Natural killer cell (primary cell): ENCODE data around the gene L3MBTL4. TPM values are rescaled to one million over a fixed set of nuclear protein-coding genes. Genes with fewer than 3 reads are reported as not detected.

Experiments used
- ATAC-seq, 3 donors: fragments of 150-1000 bp in 2 of 3; fragments of 200-7000 bp in 1 of 3; cut with Tn5 transposase; 1 replicate in 1 of 3; 2 replicates in 2 of 3; pipeline ENCODE4 v1.10.0; 2021; ENCODE audit warnings: mild to moderate bottlenecking in 2 of 3, moderate library complexity in 2 of 3
- DNase-seq, 2 donors: peaks; one replicate each; pipeline versions ENCODE4 v3.0.0 to v3.0.0-alpha.2; 2013 to 2021; ENCODE audit warnings: mixed read lengths in 1 of 2
- H3K27ac ChIP-seq: one replicate; pipeline ENCODE4 v1.5.1; 2013; ENCODE audit warnings: mild to moderate bottlenecking, low read length
- H3K27me3 ChIP-seq: one replicate; pipeline ENCODE4 v1.6.1; 2013; ENCODE audit warnings: low read length; ENCODE audit not compliant: control insufficient read depth, insufficient read depth
- H3K36me3 ChIP-seq: one replicate; pipeline ENCODE4 v1.6.1; 2013; ENCODE audit warnings: low read length; ENCODE audit not compliant: control insufficient read depth, insufficient read depth
- H3K4me1 ChIP-seq: one replicate; pipeline ENCODE4 v1.6.1; 2013; ENCODE audit warnings: low read length; ENCODE audit not compliant: control insufficient read depth, insufficient read depth
- H3K4me3 ChIP-seq: one replicate; pipeline ENCODE4 v1.5.1; 2013; ENCODE audit warnings: low read length
- H3K9me3 ChIP-seq: one replicate; pipeline ENCODE4 v1.6.1; 2013; ENCODE audit warnings: low read length; ENCODE audit not compliant: control insufficient read depth, insufficient read depth
- H3K27ac Mint-ChIP-seq, 2 donors: one replicate each; pipeline ENCODE4 v1.8.0; 2022; ENCODE audit warnings: mild to moderate bottlenecking in 2 of 2, mixed read lengths in 2 of 2, moderate library complexity in 1 of 2
- H3K27me3 Mint-ChIP-seq, 2 donors: one replicate each; pipeline ENCODE4 v1.8.0; 2022; ENCODE audit warnings: low read depth in 2 of 2, mixed read lengths in 2 of 2
- H3K36me3 Mint-ChIP-seq: one replicate; pipeline ENCODE4 v1.8.0; 2022; ENCODE audit warnings: mixed read lengths
- H3K4me1 Mint-ChIP-seq, 2 donors: one replicate each; pipeline ENCODE4 v1.8.0; 2022; ENCODE audit warnings: mixed read lengths in 2 of 2
- H3K4me3 Mint-ChIP-seq: one replicate; pipeline ENCODE4 v1.8.0; 2022; ENCODE audit warnings: mild to moderate bottlenecking, moderate library complexity, mixed read lengths
- H3K9me3 Mint-ChIP-seq, 2 donors: one replicate each; pipeline ENCODE4 v1.8.0; 2022; ENCODE audit warnings: mixed read lengths in 2 of 2
- WGBS: methylation state at CpG from one replicate; pipeline ENCODE4 v1.1.7; 2013; ENCODE audit warnings: missing lambda C conversion rate; ENCODE audit not compliant: insufficient coverage; 5-methylcytosine and 5-hydroxymethylcytosine counted together
- intact Hi-C: fragments of 100-400 bp; cut with micrococcal nuclease; formaldehyde crosslinking; loops from one replicate; pipeline ENCODE4 v1.14.2; 2022
- total RNA-seq, 4 donors: library from RNA; stranded (reverse); fragments of 120-200 nt in 1 of 4; gene quantifications; one replicate each; pipeline versions ENCODE4 v1.2.3 to v1.2.4, GENCODE V29; 2013 to 2022
- TF ChIP-seq, protein P1 (sequence below): fragments of 200-600 bp; IDR thresholded peaks from one replicate; pipeline ENCODE4 v1.8.0; 2022; ENCODE audit warnings: antibody characterized with exemption

L3MBTL4 gene
- total RNA-seq, 3 donors from 2014 or later (not counting 1 experiment from before 2014, with no cell fraction given) = 27.9 to 34.2 (median 30.0) TPM

DNA sequence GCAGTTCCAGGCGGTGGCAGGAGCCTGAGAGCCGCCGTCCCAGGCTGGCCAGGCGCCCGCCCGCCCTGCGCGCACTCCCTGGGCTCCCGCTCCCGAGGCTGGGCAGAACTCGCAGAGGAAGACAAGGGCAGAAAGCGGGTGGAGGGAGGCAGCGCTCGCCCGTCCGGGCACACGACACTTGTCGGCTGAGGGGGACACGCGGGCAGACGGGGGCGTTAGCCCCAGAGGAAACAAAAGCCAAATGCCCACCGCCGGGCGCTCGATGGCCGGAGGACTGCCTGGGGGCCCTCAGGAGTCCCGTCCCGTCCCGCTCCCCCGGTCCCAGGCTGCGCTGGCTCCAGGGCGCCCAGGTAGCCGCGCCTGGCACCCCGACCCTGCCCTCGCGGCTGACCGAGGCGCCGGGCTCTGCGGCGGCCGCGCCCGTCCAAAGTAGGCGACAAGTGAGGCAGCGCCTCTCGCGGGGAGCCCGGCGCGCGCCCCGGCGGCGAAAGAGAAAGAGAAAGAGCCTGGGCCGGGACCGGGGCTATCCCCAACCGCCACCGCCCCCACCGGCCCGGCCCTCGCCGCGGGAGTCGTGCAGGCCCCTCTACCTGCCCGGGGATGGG is 491 bp downstream of the L3MBTL4 start:
- WGBS = 2% methylated on average over 68 of the region's 68 CpGs
- H3K9me3 Mint-ChIP-seq = no peaks in the 10 kb centered on the region
- no peaks in the 10 kb centered on the region for H3K36me3 ChIP-seq
- H3K4me3 Mint-ChIP-seq = peak overlapping the region; percentile 94
- H3K4me3 ChIP-seq = peak overlapping the region; percentile 82
- no peaks in the 10 kb centered on the region for H3K9me3 ChIP-seq
- H3K27me3 ChIP-seq = no peaks in the 10 kb centered on the region
- H3K36me3 Mint-ChIP-seq = no peaks in the 10 kb centered on the region
- DNase-seq (peak; percentile 32 to 82), ATAC-seq (peak; percentile 86 to 91 (median 90))
- H3K4me1 ChIP-seq = peaks cover 21% of the 10 kb centered on the region
- H3K27ac Mint-ChIP-seq = peak overlapping the region; percentile 89 to 97
- H3K4me1 Mint-ChIP-seq = peaks cover 46 to 48% of the 10 kb centered on the region in 2 donors
- peaks cover 0 to 6% of the 10 kb centered on the region in 2 donors for H3K27me3 Mint-ChIP-seq
- peak overlapping the region; percentile 86 for H3K27ac ChIP-seq
- TF ChIP-seq, protein P1, sequence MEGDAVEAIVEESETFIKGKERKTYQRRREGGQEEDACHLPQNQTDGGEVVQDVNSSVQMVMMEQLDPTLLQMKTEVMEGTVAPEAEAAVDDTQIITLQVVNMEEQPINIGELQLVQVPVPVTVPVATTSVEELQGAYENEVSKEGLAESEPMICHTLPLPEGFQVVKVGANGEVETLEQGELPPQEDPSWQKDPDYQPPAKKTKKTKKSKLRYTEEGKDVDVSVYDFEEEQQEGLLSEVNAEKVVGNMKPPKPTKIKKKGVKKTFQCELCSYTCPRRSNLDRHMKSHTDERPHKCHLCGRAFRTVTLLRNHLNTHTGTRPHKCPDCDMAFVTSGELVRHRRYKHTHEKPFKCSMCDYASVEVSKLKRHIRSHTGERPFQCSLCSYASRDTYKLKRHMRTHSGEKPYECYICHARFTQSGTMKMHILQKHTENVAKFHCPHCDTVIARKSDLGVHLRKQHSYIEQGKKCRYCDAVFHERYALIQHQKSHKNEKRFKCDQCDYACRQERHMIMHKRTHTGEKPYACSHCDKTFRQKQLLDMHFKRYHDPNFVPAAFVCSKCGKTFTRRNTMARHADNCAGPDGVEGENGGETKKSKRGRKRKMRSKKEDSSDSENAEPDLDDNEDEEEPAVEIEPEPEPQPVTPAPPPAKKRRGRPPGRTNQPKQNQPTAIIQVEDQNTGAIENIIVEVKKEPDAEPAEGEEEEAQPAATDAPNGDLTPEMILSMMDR = no peak
- intact Hi-C loops = no loop called here

GRCh38 chr18:6413579-6414117 is 1.1 kb downstream of the L3MBTL4 start:
- peak overlapping the region; percentile 94 for H3K4me3 Mint-ChIP-seq
- DNase-seq = no peak
- Histone ChIP-seq H3K27me3 (no peaks in the 10 kb centered on the region), H3K36me3 (no peaks in the 10 kb centered on the region), H3K4me1 (peaks cover 21% of the 10 kb centered on the region), H3K9me3 (no peaks in the 10 kb centered on the region), H3K27ac (peak overlapping the region; percentile 86), H3K4me3 (peak overlapping the region; percentile 82)
- peak overlapping the region; percentile 89 to 97 for H3K27ac Mint-ChIP-seq
- no peak for ATAC-seq
- no peaks in the 10 kb centered on the region for H3K27me3 Mint-ChIP-seq
- TF ChIP-seq, protein P1 = no peak
- H3K36me3 Mint-ChIP-seq = no peaks in the 10 kb centered on the region
- intact Hi-C loops = loop anchor here (2.0 kb wide), 1 partner anchor 143 kb away; no protein-coding TSS in a partner anchor
- WGBS = 32% methylated on average over 25 of the region's 25 CpGs
- H3K4me1 Mint-ChIP-seq = peaks cover 46 to 48% of the 10 kb centered on the region in 2 donors
- no peaks in the 10 kb centered on the region for H3K9me3 Mint-ChIP-seq

GRCh38 chr18:6412933-6413472 is 1.7 kb downstream of the L3MBTL4 start:
- H3K27ac Mint-ChIP-seq = peak overlapping the region; percentile 89 to 97
- peak overlapping the region; percentile 94 for H3K4me3 Mint-ChIP-seq
- Histone ChIP-seq H3K4me3 (peak overlapping the region; percentile 14), H3K9me3 (no peaks in the 10 kb centered on the region), H3K4me1 (peaks cover 21% of the 10 kb centered on the region), H3K36me3 (no peaks in the 10 kb centered on the region), H3K27ac (peak overlapping the region; percentile 30), H3K27me3 (no peaks in the 10 kb centered on the region)
- ATAC-seq = no peak
- H3K27me3 Mint-ChIP-seq = no peaks in the 10 kb centered on the region
- H3K36me3 Mint-ChIP-seq = no peaks in the 10 kb centered on the region
- no peak for DNase-seq
- H3K4me1 Mint-ChIP-seq = peaks cover 46 to 48% of the 10 kb centered on the region in 2 donors
- TF ChIP-seq, protein P1 = no peak
- WGBS = 22% methylated on average over 2 of the region's 3 CpGs
- no peaks in the 10 kb centered on the region for H3K9me3 Mint-ChIP-seq
- intact Hi-C loops = loop anchor here (2.0 kb wide), 1 partner anchor 142 kb away; no protein-coding TSS in a partner anchor
